ENCODE results near the gene FBXO48. TPM values are rescaled to one million over a fixed set of nuclear protein-coding genes. Genes with fewer than 3 reads are reported as not detected.

The FBXO48 gene
- total and polyA plus RNA-seq, 2 experiments from 2014 or later, result 1.1 to 1.3 TPM

DNA sequence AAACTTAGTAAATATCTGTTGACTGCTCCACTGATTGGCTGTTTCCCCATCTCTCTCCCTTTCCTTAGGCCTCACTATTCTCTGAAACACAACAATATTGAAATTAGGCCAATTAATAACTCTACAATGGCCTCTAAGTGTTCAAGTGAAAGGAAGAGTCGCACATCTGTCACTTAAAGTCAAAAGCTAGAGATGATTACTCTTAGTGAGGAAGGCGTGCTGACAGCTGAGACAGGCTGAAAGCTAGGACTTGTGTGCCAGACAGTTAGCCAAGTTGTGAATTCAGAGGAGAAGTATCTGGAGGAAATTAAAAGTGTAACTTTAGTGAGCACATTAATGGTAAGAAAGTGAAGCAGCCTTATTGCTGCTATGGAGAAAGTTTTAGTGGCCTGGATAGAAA lies 53.6 kb downstream of the FBXO48 start:
- TF ChIP-seq NANOG (IDR thresholded peaks at IDR 0.05; ENCODE audit: borderline replicate concordance) (no peak), JUNB (IDR thresholded peaks at IDR 0.05; ENCODE audit: unreplicated experiment) (no peak), ZNF331 (CRISPR knock-in tag; IDR thresholded peaks at IDR 0.05; ENCODE audit: low read depth) (no peak), STAT1 (IDR thresholded peaks at IDR 0.05; ENCODE audit: unreplicated experiment) (no peak), POLR2AphosphoS5 (IDR thresholded peaks at IDR 0.05; ENCODE audit: low read depth) (no peak), CREB1 (CRISPR knock-in tag; IDR thresholded peaks at IDR 0.05; ENCODE audit: low read depth) (no peak), ZNF114 (CRISPR knock-in tag; IDR thresholded peaks at IDR 0.05) (no peak), EZH2 (IDR thresholded peaks at IDR 0.05; ENCODE audit: low read depth, unreplicated experiment) (no peak)
- TF ChIP-seq, protein P1, sequence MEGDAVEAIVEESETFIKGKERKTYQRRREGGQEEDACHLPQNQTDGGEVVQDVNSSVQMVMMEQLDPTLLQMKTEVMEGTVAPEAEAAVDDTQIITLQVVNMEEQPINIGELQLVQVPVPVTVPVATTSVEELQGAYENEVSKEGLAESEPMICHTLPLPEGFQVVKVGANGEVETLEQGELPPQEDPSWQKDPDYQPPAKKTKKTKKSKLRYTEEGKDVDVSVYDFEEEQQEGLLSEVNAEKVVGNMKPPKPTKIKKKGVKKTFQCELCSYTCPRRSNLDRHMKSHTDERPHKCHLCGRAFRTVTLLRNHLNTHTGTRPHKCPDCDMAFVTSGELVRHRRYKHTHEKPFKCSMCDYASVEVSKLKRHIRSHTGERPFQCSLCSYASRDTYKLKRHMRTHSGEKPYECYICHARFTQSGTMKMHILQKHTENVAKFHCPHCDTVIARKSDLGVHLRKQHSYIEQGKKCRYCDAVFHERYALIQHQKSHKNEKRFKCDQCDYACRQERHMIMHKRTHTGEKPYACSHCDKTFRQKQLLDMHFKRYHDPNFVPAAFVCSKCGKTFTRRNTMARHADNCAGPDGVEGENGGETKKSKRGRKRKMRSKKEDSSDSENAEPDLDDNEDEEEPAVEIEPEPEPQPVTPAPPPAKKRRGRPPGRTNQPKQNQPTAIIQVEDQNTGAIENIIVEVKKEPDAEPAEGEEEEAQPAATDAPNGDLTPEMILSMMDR (conservative IDR thresholded peaks at IDR 0.05; ENCODE audit: low read depth in 2 of 2), result no peak
- TF ChIP-seq, protein P2, sequence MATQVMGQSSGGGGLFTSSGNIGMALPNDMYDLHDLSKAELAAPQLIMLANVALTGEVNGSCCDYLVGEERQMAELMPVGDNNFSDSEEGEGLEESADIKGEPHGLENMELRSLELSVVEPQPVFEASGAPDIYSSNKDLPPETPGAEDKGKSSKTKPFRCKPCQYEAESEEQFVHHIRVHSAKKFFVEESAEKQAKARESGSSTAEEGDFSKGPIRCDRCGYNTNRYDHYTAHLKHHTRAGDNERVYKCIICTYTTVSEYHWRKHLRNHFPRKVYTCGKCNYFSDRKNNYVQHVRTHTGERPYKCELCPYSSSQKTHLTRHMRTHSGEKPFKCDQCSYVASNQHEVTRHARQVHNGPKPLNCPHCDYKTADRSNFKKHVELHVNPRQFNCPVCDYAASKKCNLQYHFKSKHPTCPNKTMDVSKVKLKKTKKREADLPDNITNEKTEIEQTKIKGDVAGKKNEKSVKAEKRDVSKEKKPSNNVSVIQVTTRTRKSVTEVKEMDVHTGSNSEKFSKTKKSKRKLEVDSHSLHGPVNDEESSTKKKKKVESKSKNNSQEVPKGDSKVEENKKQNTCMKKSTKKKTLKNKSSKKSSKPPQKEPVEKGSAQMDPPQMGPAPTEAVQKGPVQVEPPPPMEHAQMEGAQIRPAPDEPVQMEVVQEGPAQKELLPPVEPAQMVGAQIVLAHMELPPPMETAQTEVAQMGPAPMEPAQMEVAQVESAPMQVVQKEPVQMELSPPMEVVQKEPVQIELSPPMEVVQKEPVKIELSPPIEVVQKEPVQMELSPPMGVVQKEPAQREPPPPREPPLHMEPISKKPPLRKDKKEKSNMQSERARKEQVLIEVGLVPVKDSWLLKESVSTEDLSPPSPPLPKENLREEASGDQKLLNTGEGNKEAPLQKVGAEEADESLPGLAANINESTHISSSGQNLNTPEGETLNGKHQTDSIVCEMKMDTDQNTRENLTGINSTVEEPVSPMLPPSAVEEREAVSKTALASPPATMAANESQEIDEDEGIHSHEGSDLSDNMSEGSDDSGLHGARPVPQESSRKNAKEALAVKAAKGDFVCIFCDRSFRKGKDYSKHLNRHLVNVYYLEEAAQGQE (IDR thresholded peaks at IDR 0.05; ENCODE audit: unreplicated experiment), result no peak
- TF ChIP-seq, protein P3, sequence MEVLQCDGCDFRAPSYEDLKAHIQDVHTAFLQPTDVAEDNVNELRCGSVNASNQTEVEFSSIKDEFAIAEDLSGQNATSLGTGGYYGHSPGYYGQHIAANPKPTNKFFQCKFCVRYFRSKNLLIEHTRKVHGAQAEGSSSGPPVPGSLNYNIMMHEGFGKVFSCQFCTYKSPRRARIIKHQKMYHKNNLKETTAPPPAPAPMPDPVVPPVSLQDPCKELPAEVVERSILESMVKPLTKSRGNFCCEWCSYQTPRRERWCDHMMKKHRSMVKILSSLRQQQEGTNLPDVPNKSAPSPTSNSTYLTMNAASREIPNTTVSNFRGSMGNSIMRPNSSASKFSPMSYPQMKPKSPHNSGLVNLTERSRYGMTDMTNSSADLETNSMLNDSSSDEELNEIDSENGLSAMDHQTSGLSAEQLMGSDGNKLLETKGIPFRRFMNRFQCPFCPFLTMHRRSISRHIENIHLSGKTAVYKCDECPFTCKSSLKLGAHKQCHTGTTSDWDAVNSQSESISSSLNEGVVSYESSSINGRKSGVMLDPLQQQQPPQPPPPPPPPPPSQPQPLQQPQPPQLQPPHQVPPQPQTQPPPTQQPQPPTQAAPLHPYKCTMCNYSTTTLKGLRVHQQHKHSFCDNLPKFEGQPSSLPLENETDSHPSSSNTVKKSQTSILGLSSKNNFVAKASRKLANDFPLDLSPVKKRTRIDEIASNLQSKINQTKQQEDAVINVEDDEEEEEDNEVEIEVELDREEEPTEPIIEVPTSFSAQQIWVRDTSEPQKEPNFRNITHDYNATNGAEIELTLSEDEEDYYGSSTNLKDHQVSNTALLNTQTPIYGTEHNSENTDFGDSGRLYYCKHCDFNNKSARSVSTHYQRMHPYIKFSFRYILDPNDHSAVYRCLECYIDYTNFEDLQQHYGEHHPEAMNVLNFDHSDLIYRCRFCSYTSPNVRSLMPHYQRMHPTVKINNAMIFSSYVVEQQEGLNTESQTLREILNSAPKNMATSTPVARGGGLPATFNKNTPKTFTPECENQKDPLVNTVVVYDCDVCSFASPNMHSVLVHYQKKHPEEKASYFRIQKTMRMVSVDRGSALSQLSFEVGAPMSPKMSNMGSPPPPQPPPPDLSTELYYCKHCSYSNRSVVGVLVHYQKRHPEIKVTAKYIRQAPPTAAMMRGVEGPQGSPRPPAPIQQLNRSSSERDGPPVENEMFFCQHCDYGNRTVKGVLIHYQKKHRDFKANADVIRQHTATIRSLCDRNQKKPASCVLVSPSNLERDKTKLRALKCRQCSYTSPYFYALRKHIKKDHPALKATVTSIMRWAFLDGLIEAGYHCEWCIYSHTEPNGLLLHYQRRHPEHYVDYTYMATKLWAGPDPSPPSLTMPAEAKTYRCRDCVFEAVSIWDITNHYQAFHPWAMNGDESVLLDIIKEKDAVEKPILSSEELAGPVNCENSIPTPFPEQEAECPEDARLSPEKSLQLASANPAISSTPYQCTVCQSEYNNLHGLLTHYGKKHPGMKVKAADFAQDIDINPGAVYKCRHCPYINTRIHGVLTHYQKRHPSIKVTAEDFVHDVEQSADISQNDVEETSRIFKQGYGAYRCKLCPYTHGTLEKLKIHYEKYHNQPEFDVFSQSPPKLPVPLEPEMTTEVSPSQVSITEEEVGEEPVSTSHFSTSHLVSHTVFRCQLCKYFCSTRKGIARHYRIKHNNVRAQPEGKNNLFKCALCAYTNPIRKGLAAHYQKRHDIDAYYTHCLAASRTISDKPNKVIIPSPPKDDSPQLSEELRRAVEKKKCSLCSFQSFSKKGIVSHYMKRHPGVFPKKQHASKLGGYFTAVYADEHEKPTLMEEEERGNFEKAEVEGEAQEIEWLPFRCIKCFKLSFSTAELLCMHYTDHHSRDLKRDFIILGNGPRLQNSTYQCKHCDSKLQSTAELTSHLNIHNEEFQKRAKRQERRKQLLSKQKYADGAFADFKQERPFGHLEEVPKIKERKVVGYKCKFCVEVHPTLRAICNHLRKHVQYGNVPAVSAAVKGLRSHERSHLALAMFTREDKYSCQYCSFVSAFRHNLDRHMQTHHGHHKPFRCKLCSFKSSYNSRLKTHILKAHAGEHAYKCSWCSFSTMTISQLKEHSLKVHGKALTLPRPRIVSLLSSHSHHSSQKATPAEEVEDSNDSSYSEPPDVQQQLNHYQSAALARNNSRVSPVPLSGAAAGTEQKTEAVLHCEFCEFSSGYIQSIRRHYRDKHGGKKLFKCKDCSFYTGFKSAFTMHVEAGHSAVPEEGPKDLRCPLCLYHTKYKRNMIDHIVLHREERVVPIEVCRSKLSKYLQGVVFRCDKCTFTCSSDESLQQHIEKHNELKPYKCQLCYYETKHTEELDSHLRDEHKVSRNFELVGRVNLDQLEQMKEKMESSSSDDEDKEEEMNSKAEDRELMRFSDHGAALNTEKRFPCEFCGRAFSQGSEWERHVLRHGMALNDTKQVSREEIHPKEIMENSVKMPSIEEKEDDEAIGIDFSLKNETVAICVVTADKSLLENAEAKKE (CRISPR knock-in tag; IDR thresholded peaks at IDR 0.05), result no peak
- TF ChIP-seq, protein P4, sequence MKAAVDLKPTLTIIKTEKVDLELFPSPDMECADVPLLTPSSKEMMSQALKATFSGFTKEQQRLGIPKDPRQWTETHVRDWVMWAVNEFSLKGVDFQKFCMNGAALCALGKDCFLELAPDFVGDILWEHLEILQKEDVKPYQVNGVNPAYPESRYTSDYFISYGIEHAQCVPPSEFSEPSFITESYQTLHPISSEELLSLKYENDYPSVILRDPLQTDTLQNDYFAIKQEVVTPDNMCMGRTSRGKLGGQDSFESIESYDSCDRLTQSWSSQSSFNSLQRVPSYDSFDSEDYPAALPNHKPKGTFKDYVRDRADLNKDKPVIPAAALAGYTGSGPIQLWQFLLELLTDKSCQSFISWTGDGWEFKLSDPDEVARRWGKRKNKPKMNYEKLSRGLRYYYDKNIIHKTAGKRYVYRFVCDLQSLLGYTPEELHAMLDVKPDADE (IDR thresholded peaks at IDR 0.05), result no peak
- H4K20me1 ChIP-seq (replicated peaks; ENCODE audit: insufficient read depth), result no peaks in the 10 kb centered on the region
- no peaks in the 10 kb centered on the region for H3K36me3 ChIP-seq (ENCODE audit: insufficient read depth)
- H3K36me3 Mint-ChIP-seq (ENCODE audit: low read depth), result no peaks in the 10 kb centered on the region; the same call in 2 of the 3 replicates
- peaks cover 4% of the 10 kb centered on the region; the same call in 1 of the 2 replicates for H3K4me1 ChIP-seq (ENCODE audit: insufficient read depth)
- H3K79me2 ChIP-seq (replicated peaks; ENCODE audit: insufficient read depth), result no peaks in the 10 kb centered on the region
- H3K27me3 Mint-ChIP-seq (ENCODE audit: insufficient read depth, low read depth, poor library complexity), result peaks cover 2% of the 10 kb centered on the region
- H3K27ac Mint-ChIP-seq, result no peak overlapping the region
- ATAC-seq (no peak), DNase-seq (ENCODE audit: low spot score) (no peak)
- H3K27me3 ChIP-seq (ENCODE audit: insufficient read depth), result no peaks in the 10 kb centered on the region
- no peaks in the 10 kb centered on the region; the same call in 2 of the 3 replicates for H3K9me3 Mint-ChIP-seq
- no peak overlapping the region for H2AFZ ChIP-seq
- H3K4me3 ChIP-seq, result no peak overlapping the region
- H3K27ac ChIP-seq (ENCODE audit: low read depth), result no peak overlapping the region
- H3K4me3 Mint-ChIP-seq, result no peak overlapping the region
- no peaks in the 10 kb centered on the region for H3K9me2 ChIP-seq (ENCODE audit: insufficient read depth)
- H3K4me1 Mint-ChIP-seq, result peaks cover 6% of the 10 kb centered on the region
- H3F3A ChIP-seq (replicated peaks; ENCODE audit: low read depth), result no peaks in the 10 kb centered on the region
- no peak overlapping the region for H3K4me2 ChIP-seq
